ENCODE data around the gene PLCL1.

The PLCL1 gene

DNA sequence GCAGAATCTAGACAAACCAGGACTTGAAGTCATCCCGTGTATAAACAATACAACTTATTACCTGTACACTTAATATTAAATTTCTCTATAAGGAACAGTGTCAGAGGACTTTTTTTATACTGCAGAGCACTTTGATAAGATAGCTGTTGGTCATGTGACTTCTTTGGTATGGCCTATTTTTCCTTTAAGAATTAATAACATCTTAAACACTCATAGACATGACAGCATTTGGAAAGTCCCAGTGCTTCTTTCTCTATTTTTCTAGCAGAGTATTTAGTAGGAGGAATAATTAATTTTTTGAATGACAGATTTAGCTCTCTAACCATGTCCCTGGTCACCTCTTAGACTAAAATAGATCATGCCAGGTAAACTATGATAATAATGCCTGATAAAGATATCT is 59.4 kb downstream of the PLCL1 start:
- no peak overlapping the region for H3K4me3 ChIP-seq (replicated peaks; ENCODE audit: insufficient read depth, low read length)
- no peaks in the 10 kb centered on the region for H3K27me3 ChIP-seq (ENCODE audit: insufficient read depth, poor library complexity, severe bottlenecking)
- H3K27ac ChIP-seq (replicated peaks): no peak overlapping the region
- DNase-seq (ENCODE audit: low read depth in 1 of 2, low spot score in 1 of 2): no peak
- TF ChIP-seq, protein P1, sequence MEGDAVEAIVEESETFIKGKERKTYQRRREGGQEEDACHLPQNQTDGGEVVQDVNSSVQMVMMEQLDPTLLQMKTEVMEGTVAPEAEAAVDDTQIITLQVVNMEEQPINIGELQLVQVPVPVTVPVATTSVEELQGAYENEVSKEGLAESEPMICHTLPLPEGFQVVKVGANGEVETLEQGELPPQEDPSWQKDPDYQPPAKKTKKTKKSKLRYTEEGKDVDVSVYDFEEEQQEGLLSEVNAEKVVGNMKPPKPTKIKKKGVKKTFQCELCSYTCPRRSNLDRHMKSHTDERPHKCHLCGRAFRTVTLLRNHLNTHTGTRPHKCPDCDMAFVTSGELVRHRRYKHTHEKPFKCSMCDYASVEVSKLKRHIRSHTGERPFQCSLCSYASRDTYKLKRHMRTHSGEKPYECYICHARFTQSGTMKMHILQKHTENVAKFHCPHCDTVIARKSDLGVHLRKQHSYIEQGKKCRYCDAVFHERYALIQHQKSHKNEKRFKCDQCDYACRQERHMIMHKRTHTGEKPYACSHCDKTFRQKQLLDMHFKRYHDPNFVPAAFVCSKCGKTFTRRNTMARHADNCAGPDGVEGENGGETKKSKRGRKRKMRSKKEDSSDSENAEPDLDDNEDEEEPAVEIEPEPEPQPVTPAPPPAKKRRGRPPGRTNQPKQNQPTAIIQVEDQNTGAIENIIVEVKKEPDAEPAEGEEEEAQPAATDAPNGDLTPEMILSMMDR (IDR thresholded peaks at IDR 0.05; ENCODE audit: insufficient read depth, low read length): no peak
- TF ChIP-seq, protein P2, sequence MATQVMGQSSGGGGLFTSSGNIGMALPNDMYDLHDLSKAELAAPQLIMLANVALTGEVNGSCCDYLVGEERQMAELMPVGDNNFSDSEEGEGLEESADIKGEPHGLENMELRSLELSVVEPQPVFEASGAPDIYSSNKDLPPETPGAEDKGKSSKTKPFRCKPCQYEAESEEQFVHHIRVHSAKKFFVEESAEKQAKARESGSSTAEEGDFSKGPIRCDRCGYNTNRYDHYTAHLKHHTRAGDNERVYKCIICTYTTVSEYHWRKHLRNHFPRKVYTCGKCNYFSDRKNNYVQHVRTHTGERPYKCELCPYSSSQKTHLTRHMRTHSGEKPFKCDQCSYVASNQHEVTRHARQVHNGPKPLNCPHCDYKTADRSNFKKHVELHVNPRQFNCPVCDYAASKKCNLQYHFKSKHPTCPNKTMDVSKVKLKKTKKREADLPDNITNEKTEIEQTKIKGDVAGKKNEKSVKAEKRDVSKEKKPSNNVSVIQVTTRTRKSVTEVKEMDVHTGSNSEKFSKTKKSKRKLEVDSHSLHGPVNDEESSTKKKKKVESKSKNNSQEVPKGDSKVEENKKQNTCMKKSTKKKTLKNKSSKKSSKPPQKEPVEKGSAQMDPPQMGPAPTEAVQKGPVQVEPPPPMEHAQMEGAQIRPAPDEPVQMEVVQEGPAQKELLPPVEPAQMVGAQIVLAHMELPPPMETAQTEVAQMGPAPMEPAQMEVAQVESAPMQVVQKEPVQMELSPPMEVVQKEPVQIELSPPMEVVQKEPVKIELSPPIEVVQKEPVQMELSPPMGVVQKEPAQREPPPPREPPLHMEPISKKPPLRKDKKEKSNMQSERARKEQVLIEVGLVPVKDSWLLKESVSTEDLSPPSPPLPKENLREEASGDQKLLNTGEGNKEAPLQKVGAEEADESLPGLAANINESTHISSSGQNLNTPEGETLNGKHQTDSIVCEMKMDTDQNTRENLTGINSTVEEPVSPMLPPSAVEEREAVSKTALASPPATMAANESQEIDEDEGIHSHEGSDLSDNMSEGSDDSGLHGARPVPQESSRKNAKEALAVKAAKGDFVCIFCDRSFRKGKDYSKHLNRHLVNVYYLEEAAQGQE (IDR thresholded peaks at IDR 0.05; ENCODE audit: insufficient replicate concordance, low read depth): no peak
- TF ChIP-seq POLR2AphosphoS5 (IDR thresholded peaks at IDR 0.05; ENCODE audit: low read depth) (no peak), SPI1 (IDR thresholded peaks at IDR 0.05; ENCODE audit: borderline replicate concordance, low read depth) (no peak), GABPA (IDR thresholded peaks at IDR 0.05; ENCODE audit: low read depth) (no peak)

DNA sequence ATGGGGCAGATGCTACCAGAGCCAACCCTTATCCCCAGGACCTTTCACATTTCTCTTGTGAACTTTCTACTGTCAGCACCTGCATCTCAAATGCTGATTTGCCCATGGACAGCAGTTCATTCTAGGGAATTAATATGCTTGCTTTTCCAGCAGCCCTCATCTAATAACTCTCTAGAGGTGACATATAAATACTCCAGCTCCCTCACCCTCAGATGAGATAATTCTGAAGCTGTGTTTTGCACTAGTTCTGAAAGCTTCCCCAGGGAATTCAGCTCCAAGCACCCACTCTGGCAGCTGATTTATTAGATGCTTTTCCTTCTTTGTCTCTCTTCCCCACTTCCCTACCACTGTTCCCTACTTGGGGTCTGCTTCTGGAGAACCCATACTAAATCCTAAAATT is 62.1 kb downstream of the PLCL1 start:
- DNase-seq (ENCODE audit: low read depth in 1 of 2, low spot score in 1 of 2): no peak
- no peaks in the 10 kb centered on the region for H3K27me3 ChIP-seq (ENCODE audit: insufficient read depth, poor library complexity, severe bottlenecking)
- no peak for TF ChIP-seq SPI1 (IDR thresholded peaks at IDR 0.05; ENCODE audit: borderline replicate concordance, low read depth)
- no peak for TF ChIP-seq POLR2AphosphoS5 (IDR thresholded peaks at IDR 0.05; ENCODE audit: low read depth)
- TF ChIP-seq, protein P2 (IDR thresholded peaks at IDR 0.05; ENCODE audit: insufficient replicate concordance, low read depth): no peak
- no peak for TF ChIP-seq GABPA (IDR thresholded peaks at IDR 0.05; ENCODE audit: low read depth)
- TF ChIP-seq, protein P1 (IDR thresholded peaks at IDR 0.05; ENCODE audit: insufficient read depth, low read length): no peak
- H3K27ac ChIP-seq (replicated peaks): no peak overlapping the region
- no peak overlapping the region for H3K4me3 ChIP-seq (replicated peaks; ENCODE audit: insufficient read depth, low read length)

DNA sequence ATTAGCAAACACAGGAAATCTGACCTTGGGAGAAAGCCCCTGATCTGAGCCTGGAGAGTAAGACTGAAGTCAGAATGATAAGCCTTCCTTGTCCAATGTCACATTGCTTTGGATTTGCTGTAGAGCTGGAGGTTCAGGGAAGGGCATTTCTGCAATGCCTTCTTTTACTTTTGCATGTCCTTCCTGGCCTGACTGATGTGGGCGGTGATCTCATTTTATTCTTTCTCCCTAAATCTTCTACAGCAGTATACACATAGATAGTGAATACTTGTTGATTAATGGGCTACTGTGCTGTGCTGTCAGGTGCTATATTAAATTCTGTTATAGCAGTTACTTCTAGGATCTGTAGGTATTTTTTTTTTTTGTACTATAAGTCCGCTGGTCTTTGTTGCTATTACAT is 62.6 kb downstream of the PLCL1 start:
- no peaks in the 10 kb centered on the region for H3K27me3 ChIP-seq (ENCODE audit: insufficient read depth, poor library complexity, severe bottlenecking)

More for the DNA sequence above, 62.6 kb downstream of the PLCL1 start:
- H3K27ac ChIP-seq (replicated peaks): no peak overlapping the region
- TF ChIP-seq GABPA (IDR thresholded peaks at IDR 0.05; ENCODE audit: low read depth) (no peak), POLR2AphosphoS5 (IDR thresholded peaks at IDR 0.05; ENCODE audit: low read depth) (no peak)
- TF ChIP-seq, protein P2 (IDR thresholded peaks at IDR 0.05; ENCODE audit: insufficient replicate concordance, low read depth): no peak
- TF ChIP-seq, protein P1 (IDR thresholded peaks at IDR 0.05; ENCODE audit: insufficient read depth, low read length): no peak
- no peak overlapping the region for H3K4me3 ChIP-seq (replicated peaks; ENCODE audit: insufficient read depth, low read length)
- no peak for DNase-seq (ENCODE audit: low read depth in 1 of 2, low spot score in 1 of 2)

All from HL-60 (cell line).